ENCODE measurements around the gene TFAP2A.

GRCh38 chr6:10429638-10430427 lies 15.0 kb upstream of the TFAP2A start:
- TF ChIP-seq CTCF (IDR thresholded peaks at IDR 0.05) (peak in 3 of 6 experiments; percentile 26 to 55 (median 49)), POLR2A (IDR thresholded peaks at IDR 0.05) (no peak)

All from thyroid gland (tissue), 4 donors.